NCI-H2196 (cell line): ENCODE measurements around the gene HOXC6.
"Not testable (repeated sequence)": the region's sequence is repeated elsewhere in the genome, so short reads cannot be mapped to it uniquely, and the experiment has no call there.

Experiments used
- DNase-seq: peaks from one replicate; lab custom pipeline; 2025; ENCODE audit not compliant: unreplicated experiment; lab: John Stamatoyannopoulos, UW

HOXC6 gene

DNA sequence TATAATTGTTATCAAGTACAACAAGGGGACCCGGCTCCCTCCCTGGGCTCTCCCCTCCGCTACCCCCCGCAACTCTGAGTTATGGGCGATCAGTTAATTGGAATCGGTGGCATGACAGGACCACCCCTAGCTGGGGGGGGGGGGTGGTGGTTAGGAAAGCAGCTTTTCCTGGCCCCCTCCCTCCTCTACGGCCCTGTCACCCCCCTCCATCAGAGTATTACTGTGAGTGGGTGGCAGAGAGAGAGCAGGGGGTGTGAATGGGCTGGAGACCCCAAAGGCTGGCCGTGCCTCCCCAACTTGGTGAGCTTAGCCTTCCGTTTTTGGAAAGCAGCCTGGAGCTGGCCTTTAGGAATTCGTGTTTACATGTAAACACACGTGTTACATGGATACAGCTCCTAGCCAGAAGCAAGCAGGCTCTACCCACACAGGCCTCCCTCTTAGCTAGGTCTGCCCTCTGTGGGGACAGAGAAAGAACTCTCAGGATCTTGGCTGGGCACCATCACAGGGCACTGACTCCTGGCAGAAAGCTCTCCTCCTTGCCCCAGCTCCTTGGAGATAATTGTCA, 24.3 kb downstream of the HOXC6 start:
- DNase-seq: no peak

DNA sequence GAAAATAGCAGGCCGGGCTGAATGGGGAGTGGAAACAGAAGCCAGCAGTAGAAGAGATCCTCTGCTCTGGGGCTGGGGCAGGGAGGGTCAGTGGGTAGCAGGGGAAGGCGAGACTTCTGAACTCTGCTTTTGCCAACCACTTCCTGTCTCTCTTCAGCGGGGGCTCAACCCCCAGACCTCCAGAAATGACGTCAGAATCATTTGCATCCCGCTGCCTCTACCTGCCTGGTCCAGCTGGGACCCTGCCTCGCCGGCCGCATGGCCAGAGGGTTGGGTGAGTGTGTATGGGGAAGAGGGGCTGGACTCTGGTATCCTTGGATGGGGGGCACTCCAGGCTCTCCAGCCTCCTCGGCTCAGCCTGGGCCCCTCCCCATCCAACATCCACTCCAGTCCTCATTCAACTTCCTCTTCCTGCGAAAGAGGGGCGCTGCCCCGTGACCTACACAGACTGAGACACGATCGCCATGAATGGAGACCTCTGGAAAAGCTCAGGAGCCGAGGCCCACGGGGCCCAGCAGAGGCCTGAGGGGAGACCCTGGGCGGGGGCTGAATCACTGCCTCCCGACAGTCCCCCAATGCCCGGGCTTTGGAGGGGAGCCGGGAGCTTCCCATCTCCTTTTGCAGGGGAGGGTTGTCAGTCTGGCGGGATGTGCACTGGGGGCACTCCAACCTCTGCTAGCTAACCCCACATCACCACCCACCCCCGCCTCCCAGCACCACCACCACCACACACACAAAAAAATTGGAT, 24.9 kb downstream of the HOXC6 start:
- no peak for DNase-seq

DNA sequence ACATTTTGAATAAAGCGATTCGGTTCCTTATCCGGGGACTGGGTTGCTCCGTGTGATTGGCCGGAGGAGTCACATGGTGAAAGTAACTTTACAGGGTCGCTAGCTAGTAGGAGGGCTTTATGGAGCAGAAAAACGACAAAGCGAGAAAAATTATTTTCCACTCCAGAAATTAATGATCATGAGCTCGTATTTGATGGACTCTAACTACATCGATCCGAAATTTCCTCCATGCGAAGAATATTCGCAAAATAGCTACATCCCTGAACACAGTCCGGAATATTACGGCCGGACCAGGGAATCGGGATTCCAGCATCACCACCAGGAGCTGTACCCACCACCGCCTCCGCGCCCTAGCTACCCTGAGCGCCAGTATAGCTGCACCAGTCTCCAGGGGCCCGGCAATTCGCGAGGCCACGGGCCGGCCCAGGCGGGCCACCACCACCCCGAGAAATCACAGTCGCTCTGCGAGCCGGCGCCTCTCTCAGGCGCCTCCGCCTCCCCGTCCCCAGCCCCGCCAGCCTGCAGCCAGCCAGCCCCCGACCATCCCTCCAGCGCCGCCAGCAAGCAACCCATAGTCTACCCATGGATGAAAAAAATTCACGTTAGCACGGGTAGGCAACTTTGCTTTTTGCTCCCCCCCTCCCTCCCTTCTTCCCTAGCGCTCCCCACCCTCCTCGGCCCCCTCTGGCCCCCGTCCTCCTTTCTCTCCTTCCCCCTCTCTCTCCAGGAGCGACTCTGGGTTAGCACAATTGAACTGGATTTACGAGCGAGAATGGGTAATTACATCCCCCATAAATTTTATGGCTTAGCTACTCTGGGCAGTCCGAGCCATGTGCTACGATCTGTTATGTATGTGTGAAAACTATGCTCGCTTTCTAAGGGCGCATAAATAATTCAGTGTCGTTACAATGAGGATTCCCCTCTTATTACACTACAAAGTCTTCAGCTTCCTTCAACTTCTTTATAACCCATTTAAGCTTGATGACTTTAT, 25.8 kb downstream of the HOXC6 start, which contains the start of gene HOXC4:
Gene HOXC4 (plus strand): TSS at position 85 of the 991 bp plus-strand sequence. CDS start 88 bp downstream, at position 173.
- no peak for DNase-seq

- DNase-seq: no peak
These were observed 26.5 kb downstream of the HOXC6 start for GRCh38 chr12:54054742-54055194.

DNA sequence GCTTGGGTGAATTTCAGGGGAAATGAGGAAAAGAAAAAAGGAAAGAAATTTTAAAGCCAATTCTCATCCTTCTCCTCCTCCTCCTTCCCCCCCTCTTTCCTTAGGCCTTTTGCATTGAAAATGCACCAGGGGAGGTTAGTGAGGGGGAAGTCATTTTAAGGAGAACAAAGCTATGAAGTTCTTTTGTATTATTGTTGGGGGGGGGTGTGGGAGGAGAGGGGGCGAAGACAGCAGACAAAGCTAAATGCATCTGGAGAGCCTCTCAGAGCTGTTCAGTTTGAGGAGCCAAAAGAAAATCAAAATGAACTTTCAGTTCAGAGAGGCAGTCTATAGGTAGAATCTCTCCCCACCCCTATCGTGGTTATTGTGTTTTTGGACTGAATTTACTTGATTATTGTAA, 27.3 kb downstream of the HOXC6 start:
- no peak for DNase-seq

DNA sequence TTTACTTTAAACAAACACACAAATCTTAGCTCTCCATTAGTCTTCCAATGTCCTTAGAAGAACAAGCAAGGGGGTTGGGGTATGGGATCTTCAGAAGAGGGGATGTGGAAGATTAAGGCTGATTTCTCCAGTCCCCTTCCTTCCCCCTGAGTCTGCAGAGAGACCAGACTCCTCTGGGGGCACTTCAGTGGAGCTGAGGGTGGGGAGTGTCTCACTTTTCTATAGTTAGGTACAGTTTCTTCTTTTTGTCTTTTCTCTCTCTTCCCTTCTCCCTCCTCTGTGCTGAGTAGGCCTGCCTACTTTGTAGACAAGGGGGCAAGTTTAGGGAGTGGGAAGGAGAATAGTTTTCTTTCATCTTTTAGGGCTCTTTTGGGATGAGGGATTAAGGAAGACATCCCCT, 27.9 kb downstream of the HOXC6 start:
- DNase-seq: no peak

- DNase-seq: no peak
These were observed 30.0 kb downstream of the HOXC6 start for GRCh38 chr12:54058128-54058768.

- no peak for DNase-seq
These were observed 31.4 kb downstream of the HOXC6 start for GRCh38 chr12:54059668-54060067.

DNA sequence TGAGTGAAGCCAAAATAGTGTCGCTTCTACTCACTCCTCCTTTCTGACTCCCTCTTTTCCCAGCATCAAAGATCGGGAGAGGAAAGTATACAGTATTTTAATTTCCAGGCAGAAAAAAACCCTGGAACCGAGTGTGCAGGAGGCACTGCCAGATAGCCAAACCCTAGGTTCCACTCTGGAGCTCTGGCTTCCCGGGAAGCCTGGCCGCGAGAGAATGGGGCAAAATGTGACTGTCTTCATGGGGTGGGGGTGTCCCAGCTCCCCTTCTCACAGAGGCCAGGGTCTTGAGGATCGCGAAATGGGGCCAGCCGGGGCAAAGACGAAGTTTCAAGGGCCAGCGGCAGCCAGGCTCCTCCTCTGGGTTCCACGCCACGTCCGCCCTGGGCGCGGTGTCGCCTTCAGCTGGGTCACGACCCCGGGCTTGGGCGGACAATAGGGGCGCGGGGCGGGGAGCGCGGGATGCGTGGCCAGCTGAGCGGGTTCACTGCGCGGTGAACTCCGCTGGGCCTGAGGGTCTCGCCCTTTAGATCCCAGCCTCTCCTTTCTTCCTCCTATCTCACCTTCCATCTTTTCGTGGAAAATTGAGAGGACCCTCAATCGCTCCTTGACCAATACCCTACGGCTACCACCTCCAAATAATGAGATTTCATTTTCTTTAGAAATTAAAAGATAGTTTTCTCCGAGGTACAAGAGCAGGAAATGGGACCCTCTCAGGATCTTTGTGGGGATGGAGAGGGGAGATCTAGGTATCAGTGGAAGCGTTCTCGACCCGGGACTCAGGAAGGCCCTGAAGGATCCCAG, 32.1 kb downstream of the HOXC6 start:
- no peak for DNase-seq

DNA sequence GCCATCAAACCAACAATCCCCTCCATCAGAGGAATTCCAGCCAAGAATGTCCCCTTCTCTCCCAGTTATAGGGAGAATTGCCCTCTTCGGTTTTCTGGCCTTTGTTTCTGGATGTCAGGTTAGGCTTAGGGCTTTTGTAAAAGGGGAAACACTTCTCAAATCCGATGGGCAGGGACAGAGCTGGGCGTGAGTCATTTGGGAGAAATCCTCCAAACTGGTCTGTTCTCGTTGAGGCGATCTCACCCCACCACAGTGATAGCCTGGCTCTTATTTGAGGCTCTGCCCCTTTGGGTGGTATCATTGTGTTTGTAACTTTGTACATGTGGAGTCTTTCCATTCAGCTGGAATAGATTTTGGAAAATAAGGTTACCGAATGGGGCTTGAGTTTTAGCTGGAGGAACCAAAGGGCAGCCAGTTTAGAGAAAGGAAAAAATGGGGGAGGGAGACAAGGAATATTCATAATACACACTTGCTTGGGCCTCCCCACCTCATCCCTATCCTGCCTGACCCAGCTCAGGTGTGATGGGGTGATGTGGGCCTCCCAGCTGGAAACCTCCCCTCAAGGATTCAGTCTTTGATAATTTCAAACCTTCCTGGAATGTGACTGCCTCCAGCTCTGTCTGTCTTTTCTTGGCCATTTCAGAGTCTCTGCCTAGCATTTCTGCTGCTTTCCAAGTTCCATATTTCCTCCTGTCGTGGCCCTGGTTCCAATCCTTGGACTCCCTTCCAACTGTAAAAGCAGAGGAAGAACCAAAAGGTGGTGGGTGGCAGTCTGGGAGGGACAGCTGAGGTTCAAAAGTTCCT, 32.9 kb downstream of the HOXC6 start:
- no peak for DNase-seq

DNA sequence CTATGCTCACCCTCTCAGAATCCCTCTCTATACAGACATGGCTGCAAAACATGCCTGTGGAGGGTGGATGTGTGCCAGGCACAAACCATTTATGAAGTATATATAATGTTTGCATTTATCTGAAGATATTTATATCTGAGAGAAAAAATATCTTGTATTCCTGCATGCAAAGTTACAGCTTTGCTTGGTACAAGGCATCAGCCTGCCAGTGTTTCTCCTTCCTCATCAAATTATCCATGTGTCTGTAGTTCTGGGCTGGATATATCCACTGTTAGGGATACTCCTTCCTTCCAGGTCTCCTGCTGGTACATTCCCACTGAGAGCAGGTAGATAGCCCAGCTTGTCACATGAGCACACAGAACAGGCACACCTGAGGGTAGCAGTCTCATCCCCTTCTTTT, 37.4 kb downstream of the HOXC6 start:
- DNase-seq: no peak

- DNase-seq: no peak
These were observed 38.2 kb downstream of the HOXC6 start for GRCh38 chr12:54066408-54066807.

DNA sequence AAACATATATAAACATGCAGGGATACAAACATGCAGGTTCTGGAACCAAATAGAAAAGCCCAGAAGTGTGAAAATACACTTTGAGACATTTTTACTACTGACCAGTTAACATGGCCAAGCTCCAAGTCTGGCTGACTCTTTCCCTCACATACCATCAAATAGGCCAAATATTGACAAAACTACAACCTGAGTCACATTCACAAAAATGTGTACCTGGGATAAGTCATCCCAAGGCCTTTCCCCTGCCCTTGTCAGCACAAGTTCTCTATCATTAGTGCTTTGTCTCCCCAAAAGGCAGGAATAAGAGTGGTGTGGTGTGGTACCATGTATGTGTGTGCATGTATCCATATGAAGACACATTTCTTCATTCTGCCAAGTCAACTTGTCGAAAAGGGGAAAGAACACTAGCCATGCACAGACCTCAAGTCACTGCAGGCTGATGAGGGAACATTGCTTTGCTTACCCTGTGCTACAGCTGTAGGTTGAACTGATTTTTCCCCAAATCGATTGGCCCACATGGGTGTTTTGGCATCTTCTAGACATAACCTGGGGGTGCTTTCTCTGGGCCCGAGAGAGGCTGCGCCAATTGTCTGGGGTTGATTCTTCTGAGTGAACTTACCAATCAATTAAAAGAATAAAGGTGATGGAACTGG, 40.3 kb downstream of the HOXC6 start:
- no peak for DNase-seq

- no peak for DNase-seq
These were observed 43.7 kb downstream of the HOXC6 start for GRCh38 chr12:54071942-54072341.

DNA sequence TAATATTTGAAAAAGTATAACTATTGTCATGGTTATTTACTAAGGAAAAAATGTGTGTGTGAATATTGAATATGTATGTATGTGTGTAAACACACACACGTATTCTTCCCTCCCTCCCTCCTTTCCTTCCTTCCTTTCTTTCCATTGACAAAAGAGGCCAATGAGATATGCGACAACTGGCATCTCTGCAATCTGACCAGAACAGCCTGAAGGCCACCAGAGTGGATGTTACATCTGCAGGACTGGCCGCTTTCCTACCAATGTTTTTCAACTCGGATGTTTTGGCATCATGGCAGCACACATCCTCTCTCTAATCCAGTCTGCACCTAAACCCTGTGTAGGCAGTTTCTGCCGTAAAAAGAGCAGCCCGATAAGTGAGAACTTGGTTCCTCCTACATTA, 46.1 kb downstream of the HOXC6 start:
- DNase-seq: no peak

DNA sequence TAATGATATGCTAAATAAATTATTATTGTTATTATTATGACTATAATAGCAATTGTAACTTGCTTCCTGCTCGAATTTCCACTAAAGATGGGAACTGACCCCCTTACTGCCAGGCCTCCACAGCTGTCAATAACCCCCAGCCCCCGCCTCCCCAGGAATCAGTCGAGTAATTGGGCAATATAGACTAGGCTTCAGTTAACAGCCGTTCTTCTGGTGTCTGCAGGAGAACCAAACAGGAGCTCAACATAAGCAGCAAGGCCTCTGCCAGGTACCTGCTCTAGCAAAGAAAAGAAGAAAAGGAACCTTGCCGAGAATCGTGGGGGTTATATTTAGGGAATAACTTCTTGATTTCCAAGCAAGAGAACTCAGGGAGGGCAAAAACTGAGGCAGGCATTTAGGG, 47.2 kb downstream of the HOXC6 start:
- no peak for DNase-seq

DNA sequence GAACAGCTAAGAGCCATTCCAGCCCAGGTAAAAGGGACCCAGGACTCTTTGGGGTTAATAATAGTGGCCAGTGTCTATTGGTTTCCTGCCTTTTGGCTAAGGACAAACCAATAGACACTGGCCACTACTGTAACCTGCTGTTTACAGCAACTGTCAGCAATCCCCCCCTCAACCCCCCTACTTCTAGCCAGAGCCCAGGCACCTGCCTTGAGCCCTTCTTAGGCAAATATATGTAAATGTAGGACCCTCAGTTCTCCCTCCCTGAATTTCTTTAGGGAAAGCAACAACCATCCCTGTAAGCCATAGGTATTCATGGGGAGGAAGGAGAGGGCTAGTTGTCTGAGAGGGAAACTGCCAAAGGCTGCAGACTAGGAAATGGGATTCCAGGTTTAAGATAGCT, 47.7 kb downstream of the HOXC6 start:
- DNase-seq: no peak

DNA sequence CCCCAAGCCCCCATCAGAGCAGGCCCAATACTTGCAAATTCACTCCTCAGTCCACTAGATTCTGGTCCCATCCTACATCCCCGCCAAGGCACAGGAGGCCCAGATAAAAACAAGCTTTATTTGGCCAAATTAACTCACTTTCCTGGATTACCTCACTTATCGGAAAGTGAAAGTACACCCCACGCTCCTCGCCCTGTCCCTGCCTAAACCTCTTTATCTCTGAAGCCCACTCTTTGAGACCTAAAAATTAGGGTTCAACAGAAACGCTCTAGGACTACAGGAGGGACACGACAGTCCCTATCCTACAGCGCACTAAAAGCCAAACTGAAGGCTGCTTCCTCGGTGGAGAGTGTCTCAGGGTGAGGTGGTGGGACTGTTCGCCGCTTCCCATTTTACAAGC, 49.6 kb downstream of the HOXC6 start:
- DNase-seq: not testable (repeated sequence)

GRCh38 chr12:54079115-54079514, 50.9 kb downstream of the HOXC6 start:
- not testable (repeated sequence) for DNase-seq
